Fibroblast of lung (primary cell): ENCODE data around the gene PTPN21. TPM values are rescaled to one million over a fixed set of nuclear protein-coding genes. Genes with fewer than 3 reads are reported as not detected.

Experiments
- DNase-seq, 2 donors: peaks; one replicate each; pipeline versions ENCODE4 v3.0.0 to v3.0.0-alpha.2; 2010; ENCODE audit warnings: low read depth in 2 of 2
- H2AFZ ChIP-seq: 2 replicates; pipeline ENCODE4 v1.5.1; 2012; ENCODE audit warnings: low read length, control low read depth, inconsistent platforms
- H3K27ac ChIP-seq: 2 replicates; pipeline ENCODE4 v1.5.1; 2011; ENCODE audit warnings: low read length, control low read depth; ENCODE audit not compliant: insufficient read depth
- H3K27me3 ChIP-seq: 2 replicates; pipeline ENCODE4 v1.5.1; 2011; ENCODE audit warnings: mild to moderate bottlenecking, low read length; ENCODE audit not compliant: control insufficient read depth, insufficient read depth
- H3K36me3 ChIP-seq: 2 replicates; pipeline ENCODE4 v1.5.1; 2011; ENCODE audit warnings: low read length; ENCODE audit not compliant: control insufficient read depth, insufficient read depth
- H3K4me1 ChIP-seq: 2 replicates; pipeline ENCODE4 v1.5.1; 2011; ENCODE audit warnings: low read length; ENCODE audit not compliant: control insufficient read depth, insufficient read depth; ENCODE audit errors: extremely low read depth
- H3K4me2 ChIP-seq: 2 replicates; pipeline ENCODE4 v1.5.1; 2011; ENCODE audit warnings: low read length, control low read depth; ENCODE audit not compliant: insufficient read depth; ENCODE audit errors: extremely low read depth
- H3K4me3 ChIP-seq, 4 experiments: fragments of 200-600 bp in 1 of 4; sonication (generic) in 1 of 4; replicated peaks in 1 of 4; 2 replicates each; pipeline ENCODE4 v1.5.1; 2011 to 2016; ENCODE audit warnings: low read length in 4 of 4, low read depth in 3 of 4, mild to moderate bottlenecking in 3 of 4, control low read depth in 2 of 4, inconsistent platforms in 1 of 4, mixed read lengths in 1 of 4; ENCODE audit not compliant: insufficient read depth in 1 of 4; ENCODE audit errors: control extremely low read depth in 1 of 4
- H3K79me2 ChIP-seq: 2 replicates; pipeline ENCODE4 v1.5.1; 2012; ENCODE audit warnings: mild to moderate bottlenecking, low read length, inconsistent platforms; ENCODE audit not compliant: control insufficient read depth, insufficient read depth
- H3K9ac ChIP-seq: 2 replicates; pipeline ENCODE4 v1.5.1; 2011; ENCODE audit warnings: mild to moderate bottlenecking, low read length, control low read depth; ENCODE audit not compliant: insufficient read depth
- H3K9me3 ChIP-seq: 2 replicates; pipeline ENCODE4 v1.5.1; 2012; ENCODE audit warnings: low read depth, low read length; ENCODE audit not compliant: control insufficient read depth, insufficient read depth
- H4K20me1 ChIP-seq: 2 replicates; pipeline ENCODE4 v1.5.1; 2011; ENCODE audit warnings: low read length; ENCODE audit not compliant: control insufficient read depth, insufficient read depth; ENCODE audit errors: extremely low read depth
- CTCF ChIP-seq, 2 donors: IDR thresholded peaks in 1 of 2; conservative IDR thresholded peaks in 1 of 2; 1 replicate in 1 of 2; 2 replicates in 1 of 2; pipeline ENCODE4 v1.5.1; 2011 to 2012; ENCODE audit warnings: low read length in 2 of 2, control low read depth in 1 of 2, inconsistent platforms in 1 of 2, low read depth in 1 of 2, mild to moderate bottlenecking in 1 of 2
- EZH2 ChIP-seq: IDR thresholded peaks from 2 replicates; pipeline ENCODE4 v1.5.1; 2012; ENCODE audit warnings: low read length, control low read depth, mild to moderate bottlenecking; ENCODE audit errors: missing control alignments
- polyA plus RNA-seq, 2 donors: library from polyadenylated mRNA; depleted of rRNA in 1 of 2; stranded (reverse) in 1 of 2; unstranded in 1 of 2; fragments of >200 nt; gene quantifications; 2 replicates each; pipeline ENCODE4 v1.2.1, GENCODE V29; 2011 to 2012; ENCODE audit warnings: missing spikeins in 1 of 2
- total RNA-seq: library from RNA; depleted of rRNA; stranded (reverse); fragments of >200 nt; gene quantifications from 2 replicates; pipeline ENCODE4 v1.2.1, GENCODE V29; 2014

Gene PTPN21
- total and polyA plus RNA-seq, 2 donors (not counting 1 experiment from before 2014, with no cell fraction given): 13.2 to 13.7 TPM

- Histone ChIP-seq H3K4me3 (no peak overlapping the region), H2AFZ (no peak overlapping the region), H3K4me1 (no peaks in the 10 kb centered on the region), H3K9ac (no peak overlapping the region), H4K20me1 (no peaks in the 10 kb centered on the region), H3K9me3 (no peaks in the 10 kb centered on the region), H3K27me3 (no peaks in the 10 kb centered on the region), H3K27ac (no peak overlapping the region), H3K4me2 (no peak overlapping the region), H3K79me2 (no peaks in the 10 kb centered on the region), H3K36me3 (peaks cover 18% of the 10 kb centered on the region)
- no peak for TF ChIP-seq EZH2
- no peak for TF ChIP-seq CTCF (conservative IDR thresholded peaks at IDR 0.05 in 1 of 2, IDR thresholded peaks at IDR 0.05 in 1 of 2; ENCODE audit: low read depth in 1 of 2, low read length in 2 of 2)
- DNase-seq: no peak
These were observed 73.7 kb downstream of the PTPN21 start for GRCh38 chr14:88481059-88481458.

GRCh38 chr14:88479574-88479987 is 75.2 kb downstream of the PTPN21 start:
- Histone ChIP-seq H3K36me3 (peaks cover 18% of the 10 kb centered on the region), H3K9ac (no peak overlapping the region), H3K4me2 (no peak overlapping the region), H3K4me3 (no peak overlapping the region), H3K27ac (no peak overlapping the region), H3K27me3 (no peaks in the 10 kb centered on the region), H2AFZ (no peak overlapping the region), H3K79me2 (no peaks in the 10 kb centered on the region), H3K9me3 (no peaks in the 10 kb centered on the region), H3K4me1 (no peaks in the 10 kb centered on the region), H4K20me1 (no peaks in the 10 kb centered on the region)
- no peak for DNase-seq
- TF ChIP-seq EZH2: no peak
- TF ChIP-seq CTCF (conservative IDR thresholded peaks at IDR 0.05 in 1 of 2, IDR thresholded peaks at IDR 0.05 in 1 of 2; ENCODE audit: low read depth in 1 of 2, low read length in 2 of 2): no peak

- no peak overlapping the region for H3K9ac ChIP-seq
- H4K20me1 ChIP-seq: no peaks in the 10 kb centered on the region
- no peak for TF ChIP-seq EZH2
- TF ChIP-seq CTCF (conservative IDR thresholded peaks at IDR 0.05 in 1 of 2, IDR thresholded peaks at IDR 0.05 in 1 of 2; ENCODE audit: low read depth in 1 of 2, low read length in 2 of 2): no peak
- H3K4me3 ChIP-seq: no peak overlapping the region
- no peaks in the 10 kb centered on the region for H3K9me3 ChIP-seq
- H3K4me2 ChIP-seq: no peak overlapping the region
- H3K27ac ChIP-seq: no peak overlapping the region
- no peak for DNase-seq
- H3K27me3 ChIP-seq: no peaks in the 10 kb centered on the region
- no peaks in the 10 kb centered on the region for H3K79me2 ChIP-seq
- H2AFZ ChIP-seq: no peak overlapping the region
- H3K36me3 ChIP-seq: peaks cover 18% of the 10 kb centered on the region
- H3K4me1 ChIP-seq: no peaks in the 10 kb centered on the region
These were observed 75.9 kb downstream of the PTPN21 start for GRCh38 chr14:88478931-88479330.
